DOHH2 (cell line): ENCODE results near the gene C3orf70.

Experiments used
- CTCF ChIP-seq: fragments of 200-600 bp; sonication (generic); IDR thresholded peaks from one replicate; pipeline ENCODE4 v1.5.1; 2014; ENCODE audit warnings: antibody characterized with exemption, mild to moderate bottlenecking, low read depth, low read length; ENCODE audit not compliant: poor library complexity, severe bottlenecking
- EZH2phosphoT487 ChIP-seq: fragments of 200-600 bp; sonication (generic); IDR thresholded peaks from 2 replicates; pipeline ENCODE4 v1.6.1; 2017; ENCODE audit warnings: borderline replicate concordance, mild to moderate bottlenecking, antibody characterized with exemption, low read length, moderate library complexity, mixed read lengths

- TF ChIP-seq CTCF (no peak), EZH2phosphoT487 (no peak)
Observed at GRCh38 chr3:185046603-185047002, 106.3 kb downstream of the C3orf70 start.
